Adrenal gland (tissue), 12 donors: ENCODE data around the gene KHK. TPM values are rescaled to one million over a fixed set of nuclear protein-coding genes. Genes with fewer than 3 reads are reported as not detected.
A peak's percentile ranks its signal among the peaks of the same experiment; 100 is the strongest.

Source experiments
- DNase-seq, 7 donors: peaks; one replicate each; pipeline ENCODE4 v3.0.0-alpha.2; 2019 to 2020
- H3K27ac ChIP-seq, 5 donors: fragments of 200-600 bp; sonication (generic) in 4 of 5; 1 replicate in 3 of 5; 2 replicates in 2 of 5; pipeline versions ENCODE4 v1.5.1 to v1.8.0; 2016 to 2020; ENCODE audit warnings: mild to moderate bottlenecking in 1 of 5
- H3K27me3 ChIP-seq: fragments of 200-600 bp; 2 replicates; pipeline ENCODE4 v1.8.0; 2021
- H3K36me3 ChIP-seq, 2 donors: fragments of 200-600 bp; replicated peaks in 1 of 2; 1 replicate in 1 of 2; 2 replicates in 1 of 2; pipeline versions ENCODE4 v1.5.1 to v1.8.0; 2018 to 2022
- H3K4me1 ChIP-seq, 2 donors: fragments of 200-600 bp; replicated peaks in 1 of 2; 1 replicate in 1 of 2; 2 replicates in 1 of 2; pipeline versions ENCODE4 v1.5.1 to v1.8.0; 2018 to 2021
- H3K4me3 ChIP-seq, 4 donors: fragments of 200-600 bp; sonication (generic) in 3 of 4; one replicate each; pipeline ENCODE4 v1.5.1; 2016 to 2018
- H3K9me3 ChIP-seq, 3 donors: fragments of 200-600 bp; sonication (generic) in 1 of 3; replicated peaks in 1 of 3; 1 replicate in 2 of 3; 2 replicates in 1 of 3; pipeline versions ENCODE4 v1.5.1 to v1.8.0; 2016 to 2021
- CTCF ChIP-seq, 6 experiments: fragments of 450-650 bp in 4 of 6; fragments of 200-600 bp in 2 of 6; sonication (generic) in 1 of 6; IDR thresholded peaks; 1 replicate in 5 of 6; 2 replicates in 1 of 6; pipeline versions ENCODE4 v1.5.1 to v1.8.0; 2016 to 2021; ENCODE audit warnings: antibody characterized with exemption in 6 of 6, mild to moderate bottlenecking in 2 of 6, moderate library complexity in 1 of 6
- POLR2A ChIP-seq, 2 donors: fragments of 450-650 bp; IDR thresholded peaks; one replicate each; pipeline ENCODE4 v1.6.1; 2017; ENCODE audit warnings: antibody characterized with exemption in 2 of 2, mild to moderate bottlenecking in 2 of 2, moderate library complexity in 1 of 2
- WGBS, 4 donors: extraction: QIAGEN DNeasy Blood & Tissue Kit in 2 of 4; methylation state at CpG; one replicate each; pipeline versions ENCODE4 v1.1.5 to v1.1.7; 2013 to 2017; 5-methylcytosine and 5-hydroxymethylcytosine counted together
- intact Hi-C, 2 donors: fragments of 100-400 bp; cut with DNase I; formaldehyde crosslinking; loops; one replicate each; pipeline versions ENCODE4 v1.14.1 to v1.15.0; 2022 to 2023
- polyA plus RNA-seq, 3 donors: library from polyadenylated mRNA; stranded (reverse); fragments of 200-250 nt in 2 of 3; fragments of 350-450 nt in 1 of 3; fragmentation: Illumina TruSeq in 1 of 3; extraction: RNeasy Lipid Tissue Mini Kit (QIAGEN cat#74804) in 1 of 3; gene quantifications; one replicate each; pipeline ENCODE4 v1.2.3, GENCODE V29; 2013 to 2014
- total RNA-seq, 9 donors: library from RNA; depleted of rRNA in 4 of 9; stranded (reverse); fragments of >200 nt in 4 of 9; fragments of 120-200 nt in 1 of 9; fragmentation: NEBNext Ultra II Directional in 1 of 9; extraction: Animal tissue kit (Norgen Biotek cat#: 25700) in 1 of 9; gene quantifications; one replicate each; pipeline versions ENCODE4 v1.1.0 to v1.2.4, GENCODE V29; 2013 to 2023
- donor health status: healthy with polysubstance abuse.
- donor health status: Bipolar disorder and iron deficiency.
- donor health status: DM: yes; HTN: yes; CAD: no.
- donor health status: DM: no; HTN: no; CAD: no.
- donor health status: DM: no; HTN: no; CAD: no.
- donor health status: DM: yes; HTN: yes; CAD: no.

The KHK gene
- total and polyA plus RNA-seq, 12 donors: 3.3 to 14.4 (median 6.9) TPM

GRCh38 chr2:27093430-27094352, 7.1 kb downstream of the KHK start:
- WGBS, 4 donors: 89 to 95% (median 91%) methylated on average over 6 of the region's 6 CpGs
- H3K36me3 ChIP-seq: no peaks in the 10 kb centered on the region
- peak in 1 of 7 donors; percentile 20 for DNase-seq

DNA sequence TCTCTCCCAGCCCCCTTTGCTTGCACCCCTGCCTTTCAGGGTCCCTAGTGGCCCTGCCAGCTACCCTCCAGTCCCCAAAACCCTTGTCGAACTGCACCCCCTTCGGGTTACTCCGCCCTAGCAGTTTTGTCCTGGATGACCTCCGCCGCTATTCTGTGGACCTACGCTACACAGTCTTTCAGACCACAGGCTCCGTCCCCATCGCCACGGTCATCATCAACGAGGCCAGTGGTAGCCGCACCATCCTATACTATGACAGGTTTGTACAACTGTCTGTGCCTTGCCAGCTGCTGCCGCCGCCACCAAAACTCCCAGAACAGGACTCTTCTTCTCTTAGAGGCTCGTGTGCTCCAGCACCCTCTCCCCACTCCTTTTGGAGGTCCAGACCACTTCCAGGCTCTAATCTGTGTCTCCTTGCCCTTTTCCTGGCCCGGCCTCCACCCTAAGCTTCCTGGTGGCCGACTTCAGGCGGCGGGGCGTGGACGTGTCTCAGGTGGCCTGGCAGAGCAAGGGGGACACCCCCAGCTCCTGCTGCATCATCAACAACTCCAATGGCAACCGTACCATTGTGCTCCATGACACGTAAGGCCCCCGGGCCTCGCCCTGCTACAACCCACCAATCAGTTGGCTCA, 7.9 kb downstream of the KHK start:
- WGBS, 4 donors: 93 to 95% (median 95%) methylated on average over 21 to 24 of the region's 24 CpGs
- H3K27ac ChIP-seq: no peak overlapping the region
- TF ChIP-seq CTCF (IDR thresholded peaks at IDR 0.05): no peak
- TF ChIP-seq POLR2A (IDR thresholded peaks at IDR 0.05): no peak
- no peaks in the 10 kb centered on the region for H3K27me3 ChIP-seq
- peaks cover 13 to 26% of the 10 kb centered on the region in 2 donors for H3K4me1 ChIP-seq
- no peaks in the 10 kb centered on the region for H3K36me3 ChIP-seq
- H3K4me3 ChIP-seq: no peak overlapping the region
- no peaks in the 10 kb centered on the region for H3K9me3 ChIP-seq
- peak in 1 of 7 donors; percentile 26 for DNase-seq
- intact Hi-C loops: loop anchor here (10.0 kb wide), 1 partner anchor 180 kb away; the partner anchor contains the start of gene DNAJC5G (in 2 of the 2)

More at GRCh38 chr2:27093430-27094352, 7.1 kb downstream of the KHK start:
- intact Hi-C loops: loop anchor here (10.0 kb wide), 1 partner anchor 181 kb away; the partner anchor contains the start of gene DNAJC5G (in 2 of the 2)
- TF ChIP-seq POLR2A (IDR thresholded peaks at IDR 0.05): no peak
- TF ChIP-seq CTCF (IDR thresholded peaks at IDR 0.05): no peak
- Histone ChIP-seq H3K27me3 (no peaks in the 10 kb centered on the region), H3K4me3 (no peak overlapping the region), H3K9me3 (no peaks in the 10 kb centered on the region), H3K4me1 (peaks cover 13 to 26% of the 10 kb centered on the region in 2 donors), H3K27ac (peak overlapping the region in 2 of 5 donors; percentile 28 to 74)

DNA sequence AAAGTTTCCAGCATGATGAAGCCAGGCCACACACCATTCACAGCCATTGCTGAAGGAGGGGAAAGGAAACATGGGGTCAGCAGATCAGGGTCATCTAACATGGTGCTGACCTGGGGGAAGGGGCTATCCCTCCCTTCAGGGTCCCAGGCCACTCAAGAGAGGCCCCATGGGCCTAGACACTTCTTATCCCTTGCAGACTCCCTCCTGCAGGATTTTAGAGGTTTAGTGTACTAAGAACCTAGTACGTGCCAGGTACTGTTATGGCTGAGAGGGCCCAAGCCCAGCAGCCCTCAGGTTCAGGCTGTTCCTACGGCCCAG, 8.8 kb downstream of the KHK start:
- no peak for DNase-seq
- Histone ChIP-seq H3K36me3 (no peaks in the 10 kb centered on the region), H3K27ac (peak overlapping the region in 3 of 5 donors; percentile 52 to 78 (median 58)), H3K9me3 (no peaks in the 10 kb centered on the region), H3K4me1 (peaks cover 13 to 26% of the 10 kb centered on the region in 2 donors), H3K4me3 (no peak overlapping the region), H3K27me3 (no peaks in the 10 kb centered on the region)
- intact Hi-C loops: loop anchor here (5.0 to 10.0 kb wide), 2 partner anchors 179 to 207 kb away; partner anchors contain the start of gene DNAJC5G (in 2 of the 2)
- TF ChIP-seq CTCF (IDR thresholded peaks at IDR 0.05) (no peak), POLR2A (IDR thresholded peaks at IDR 0.05) (no peak)
- 65 to 83% (median 70%) methylated on average over 2 of the region's 2 CpGs; no CpG with 5 or more reads in 1 of the 4 donors for WGBS, 4 donors
